ENCODE measurements around the gene MIX23. TPM values are rescaled to one million over a fixed set of nuclear protein-coding genes. Genes with fewer than 3 reads are reported as not detected.
A peak's percentile ranks its signal among the peaks of the same experiment; 100 is the strongest.

Gene MIX23
- total and polyA plus RNA-seq, 10 of the 15 experiments (the other 5 are each of a cell fraction or from before 2014, with no cell fraction given): 30.0 to 176 (median 62.4) TPM

- TF ChIP-seq ASH2L (IDR thresholded peaks at IDR 0.05; ENCODE audit: borderline replicate concordance, low read depth) (peak; percentile 72; the same call in 1 of the 2 replicates), MYC (IDR thresholded peaks at IDR 0.05; ENCODE audit: insufficient read depth, insufficient read length, insufficient replicate concordance, low read length, severe bottlenecking) (peak; percentile 60), SIN3A (IDR thresholded peaks at IDR 0.05; ENCODE audit: low read depth, low read length) (peak; percentile 79; the same call in 1 of the 2 replicates), POU2F2 (IDR thresholded peaks at IDR 0.05; ENCODE audit: borderline replicate concordance, low read depth, low read length) (peak; percentile 50; the same call in 2 of the 3 replicates), NFYB (IDR thresholded peaks at IDR 0.05; ENCODE audit: insufficient read depth, low read depth, low read length) (no peak), EGR1 (IDR thresholded peaks at IDR 0.05; ENCODE audit: borderline replicate concordance in 1 of 2, low read depth in 2 of 2, low read length in 2 of 2) (peak; percentile 51 to 90; a peak in 2 of 3 replicates), YBX1 (IDR thresholded peaks at IDR 0.05) (no peak), ESRRA (IDR thresholded peaks at IDR 0.05; ENCODE audit: low read length) (peak; percentile 65; the same call in 1 of the 2 replicates), KLF5 (IDR thresholded peaks at IDR 0.05; ENCODE audit: partially characterized antibody) (peak; percentile 69), NKRF (conservative IDR thresholded peaks at IDR 0.05) (peak; percentile 80; the same call in 1 of the 2 replicates), NR2C1 (IDR thresholded peaks at IDR 0.05) (no peak), BRCA1 (IDR thresholded peaks at IDR 0.05; ENCODE audit: low read depth, low read length) (no peak), CHD1 (IDR thresholded peaks at IDR 0.05; ENCODE audit: low read depth, low read length) (0 out of 2 replicates have a peak, but pooled peaks have one; percentile 87), RFX5 (IDR thresholded peaks at IDR 0.05; ENCODE audit: low read depth, low read length) (no peak), ZBED1 (IDR thresholded peaks at IDR 0.05; ENCODE audit: borderline replicate concordance) (no peak; the same call in 1 of the 2 replicates), ATF7 (IDR thresholded peaks at IDR 0.05; ENCODE audit: low read depth) (peak; percentile 62; the same call in 1 of the 2 replicates), CBFB (IDR thresholded peaks at IDR 0.05; ENCODE audit: low read depth) (0 out of 2 replicates have a peak, but pooled peaks have one; percentile 29), MAX (IDR thresholded peaks at IDR 0.05; ENCODE audit: low read depth, low read length) (peak; percentile 95), SMAD1 (IDR thresholded peaks at IDR 0.05; ENCODE audit: low read depth, partially characterized antibody) (no peak), E4F1 (IDR thresholded peaks at IDR 0.05; ENCODE audit: borderline replicate concordance, partially characterized antibody) (no peak), NRF1 (conservative IDR thresholded peaks at IDR 0.05; ENCODE audit: low read depth, low read length) (peak; percentile 47; the same call in 1 of the 2 replicates), ATF2 (IDR thresholded peaks at IDR 0.05; ENCODE audit: low read length) (no peak)
Observed at GRCh38 chr3:122383771-122384697, 1.0 kb upstream of the MIX23 start, which contains the start of gene FAM162A (continued).

All from GM12878 (cell line).